ENCODE measurements around the gene SSBP2. TPM values are rescaled to one million over a fixed set of nuclear protein-coding genes. Genes with fewer than 3 reads are reported as not detected.

Gene SSBP2
- total RNA-seq, 1 donor from 2014 or later = 85.8 TPM

DNA sequence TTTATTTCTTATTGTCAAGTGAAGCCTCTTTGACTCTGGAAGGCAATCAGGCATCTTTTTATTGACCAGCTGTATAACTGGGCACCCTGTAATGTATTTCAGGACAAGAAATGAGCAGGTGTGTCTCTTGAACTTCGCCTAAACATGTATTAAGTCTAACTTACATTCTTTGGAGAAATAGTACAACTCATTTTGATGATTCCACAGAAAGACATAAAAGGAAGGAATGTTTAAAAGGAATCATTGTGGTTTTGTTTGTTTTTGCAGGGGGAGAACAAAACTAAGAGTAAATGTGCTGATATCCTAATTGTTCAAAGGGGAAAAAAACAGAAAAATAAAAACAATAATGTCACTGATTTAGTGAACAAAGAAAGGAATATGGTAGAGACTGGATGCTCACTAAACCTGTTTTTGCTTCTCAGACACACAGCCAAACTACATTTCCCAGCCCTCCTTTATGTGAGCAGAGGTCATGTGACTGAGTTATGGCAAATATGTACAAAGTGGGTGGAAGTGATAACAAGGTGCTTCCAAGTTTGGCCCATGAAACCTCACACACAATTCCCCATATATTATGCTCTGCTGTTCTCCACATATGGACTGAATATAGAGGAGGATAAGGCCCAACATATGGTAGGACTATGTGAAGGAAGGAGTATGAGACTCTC lies 206.4 kb downstream of the SSBP2 start:
- no peak for DNase-seq (ENCODE audit: low spot score in 2 of 2, unreplicated experiment in 2 of 2)
- no peak overlapping the region for H3K27ac Mint-ChIP-seq
- no peak overlapping the region for H3K4me3 Mint-ChIP-seq
- H3K4me1 Mint-ChIP-seq = no peaks in the 10 kb centered on the region
- peaks cover 23% of the 10 kb centered on the region for H3K9me3 Mint-ChIP-seq
- H3K27me3 Mint-ChIP-seq (ENCODE audit: low read depth) = no peaks in the 10 kb centered on the region
- H3K36me3 Mint-ChIP-seq = peaks cover 42% of the 10 kb centered on the region
- TF ChIP-seq, protein P1, sequence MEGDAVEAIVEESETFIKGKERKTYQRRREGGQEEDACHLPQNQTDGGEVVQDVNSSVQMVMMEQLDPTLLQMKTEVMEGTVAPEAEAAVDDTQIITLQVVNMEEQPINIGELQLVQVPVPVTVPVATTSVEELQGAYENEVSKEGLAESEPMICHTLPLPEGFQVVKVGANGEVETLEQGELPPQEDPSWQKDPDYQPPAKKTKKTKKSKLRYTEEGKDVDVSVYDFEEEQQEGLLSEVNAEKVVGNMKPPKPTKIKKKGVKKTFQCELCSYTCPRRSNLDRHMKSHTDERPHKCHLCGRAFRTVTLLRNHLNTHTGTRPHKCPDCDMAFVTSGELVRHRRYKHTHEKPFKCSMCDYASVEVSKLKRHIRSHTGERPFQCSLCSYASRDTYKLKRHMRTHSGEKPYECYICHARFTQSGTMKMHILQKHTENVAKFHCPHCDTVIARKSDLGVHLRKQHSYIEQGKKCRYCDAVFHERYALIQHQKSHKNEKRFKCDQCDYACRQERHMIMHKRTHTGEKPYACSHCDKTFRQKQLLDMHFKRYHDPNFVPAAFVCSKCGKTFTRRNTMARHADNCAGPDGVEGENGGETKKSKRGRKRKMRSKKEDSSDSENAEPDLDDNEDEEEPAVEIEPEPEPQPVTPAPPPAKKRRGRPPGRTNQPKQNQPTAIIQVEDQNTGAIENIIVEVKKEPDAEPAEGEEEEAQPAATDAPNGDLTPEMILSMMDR (IDR thresholded peaks at IDR 0.05; ENCODE audit: unreplicated experiment) = no peak

- no peak for DNase-seq (ENCODE audit: low spot score in 2 of 2, unreplicated experiment in 2 of 2)
- peaks cover 27% of the 10 kb centered on the region for H3K9me3 Mint-ChIP-seq
- no peak overlapping the region for H3K27ac Mint-ChIP-seq
- peaks cover 41% of the 10 kb centered on the region for H3K36me3 Mint-ChIP-seq
- H3K27me3 Mint-ChIP-seq (ENCODE audit: low read depth) = no peaks in the 10 kb centered on the region
- no peaks in the 10 kb centered on the region for H3K4me1 Mint-ChIP-seq
- TF ChIP-seq, protein P1 (IDR thresholded peaks at IDR 0.05; ENCODE audit: unreplicated experiment) = no peak
- no peak overlapping the region for H3K4me3 Mint-ChIP-seq
Observed at GRCh38 chr5:81542242-81542641, 208.7 kb downstream of the SSBP2 start.

- H3K4me3 Mint-ChIP-seq = no peak overlapping the region
- TF ChIP-seq, protein P1 (IDR thresholded peaks at IDR 0.05; ENCODE audit: unreplicated experiment) = no peak
- no peak for DNase-seq (ENCODE audit: low spot score in 2 of 2, unreplicated experiment in 2 of 2)
- H3K27me3 Mint-ChIP-seq (ENCODE audit: low read depth) = no peaks in the 10 kb centered on the region
- peaks cover 27% of the 10 kb centered on the region for H3K9me3 Mint-ChIP-seq
- H3K36me3 Mint-ChIP-seq = peaks cover 44% of the 10 kb centered on the region
- peak overlapping the region; percentile 7 for H3K27ac Mint-ChIP-seq
- no peaks in the 10 kb centered on the region for H3K4me1 Mint-ChIP-seq
Observed at GRCh38 chr5:81537905-81538547, 212.9 kb downstream of the SSBP2 start.

- TF ChIP-seq, protein P1 (IDR thresholded peaks at IDR 0.05; ENCODE audit: unreplicated experiment) = no peak
- peaks cover 20% of the 10 kb centered on the region for H3K36me3 Mint-ChIP-seq
- H3K4me3 Mint-ChIP-seq = no peak overlapping the region
- no peaks in the 10 kb centered on the region for H3K27me3 Mint-ChIP-seq (ENCODE audit: low read depth)
- no peak for DNase-seq (ENCODE audit: low spot score in 2 of 2, unreplicated experiment in 2 of 2)
- peaks cover 8% of the 10 kb centered on the region for H3K9me3 Mint-ChIP-seq
- peaks cover 3% of the 10 kb centered on the region for H3K4me1 Mint-ChIP-seq
- no peak overlapping the region for H3K27ac Mint-ChIP-seq
Observed at GRCh38 chr5:81534441-81534840, 216.5 kb downstream of the SSBP2 start.

- DNase-seq (ENCODE audit: low spot score in 2 of 2, unreplicated experiment in 2 of 2) = no peak
- Mint-ChIP-seq H3K4me3 (no peak overlapping the region), H3K36me3 (peaks cover 13% of the 10 kb centered on the region), H3K4me1 (peaks cover 3% of the 10 kb centered on the region), H3K9me3 (peaks cover 3% of the 10 kb centered on the region), H3K27me3 (ENCODE audit: low read depth) (no peaks in the 10 kb centered on the region), H3K27ac (no peak overlapping the region)
- TF ChIP-seq, protein P1 (IDR thresholded peaks at IDR 0.05; ENCODE audit: unreplicated experiment) = no peak
Observed at GRCh38 chr5:81533629-81534405, 217.1 kb downstream of the SSBP2 start.

All from mesothelial cell of epicardium (in vitro differentiated cells).